Activated T-helper 9 cell treated with anti-CD3 and anti-CD28 coated beads, Interleukin-2, amount 50 U/mL, for 16 hours (primary cell): ENCODE results near the gene RPAP2.
"Not testable (repeated sequence)": the region's sequence is repeated elsewhere in the genome, so short reads cannot be mapped to it uniquely, and the experiment has no call there.

Source experiments
- DNase-seq: peaks from one replicate; pipeline ENCODE4 v3.0.0-alpha.2; 2020; ENCODE audit warnings: low read depth

RPAP2 gene

GRCh38 chr1:92298573-92299476 is at the start of gene RPAP2, which contains the start of gene GLMN:
Gene RPAP2, plus strand, starts transcription at chr1:92299059. Its CDS starts 15 bp downstream, at chr1:92299074.
Gene GLMN, minus strand, starts transcription at chr1:92298987. Its CDS starts 988 bp downstream, at chr1:92297999.
- peak; percentile 64 for DNase-seq

GRCh38 chr1:92254714-92255113 is 44.1 kb upstream of the RPAP2 start:
- DNase-seq: not testable (repeated sequence)

GRCh38 chr1:92259350-92259749 is 39.5 kb upstream of the RPAP2 start:
- no peak for DNase-seq

GRCh38 chr1:92262516-92262915 is 36.3 kb upstream of the RPAP2 start:
- DNase-seq: no peak

GRCh38 chr1:92273039-92273438 is 25.8 kb upstream of the RPAP2 start:
- no peak for DNase-seq

GRCh38 chr1:92274939-92275338 is 23.9 kb upstream of the RPAP2 start:
- no peak for DNase-seq

GRCh38 chr1:92276082-92276481 is 22.8 kb upstream of the RPAP2 start:
- DNase-seq: no peak

GRCh38 chr1:92277105-92277723 is 21.6 kb upstream of the RPAP2 start:
- no peak for DNase-seq

GRCh38 chr1:92279781-92280180 is 19.1 kb upstream of the RPAP2 start:
- DNase-seq: not testable (repeated sequence)

GRCh38 chr1:92281411-92281810 is 17.4 kb upstream of the RPAP2 start:
- DNase-seq: not testable (repeated sequence)

- DNase-seq: no peak
These were observed 7.4 kb upstream of the RPAP2 start for GRCh38 chr1:92291372-92291999.

GRCh38 chr1:92298213-92298572 is 666 bp upstream of the RPAP2 start:
- no peak for DNase-seq

- DNase-seq: no peak
These were observed 755 bp downstream of the RPAP2 start for GRCh38 chr1:92299477-92300150.

- DNase-seq: no peak
These were observed 2.2 kb downstream of the RPAP2 start for GRCh38 chr1:92301021-92301420.

GRCh38 chr1:92306020-92306419 is 7.2 kb downstream of the RPAP2 start:
- DNase-seq: no peak

- no peak for DNase-seq
These were observed 9.1 kb downstream of the RPAP2 start for GRCh38 chr1:92307980-92308379.

- DNase-seq: no peak
These were observed 11.3 kb downstream of the RPAP2 start for GRCh38 chr1:92310185-92310597.

- DNase-seq: no peak
These were observed 15.2 kb downstream of the RPAP2 start for GRCh38 chr1:92314024-92314423.

GRCh38 chr1:92315766-92316599 is 17.1 kb downstream of the RPAP2 start:
- peak; percentile 5 for DNase-seq

- DNase-seq: no peak
These were observed 19.1 kb downstream of the RPAP2 start for GRCh38 chr1:92317836-92318493.
